CD4-positive, alpha-beta memory T cell (primary cell): ENCODE measurements around the gene SETD3. TPM values are rescaled to one million over a fixed set of nuclear protein-coding genes. Genes with fewer than 3 reads are reported as not detected.
A peak's percentile ranks its signal among the peaks of the same experiment; 100 is the strongest.

Source experiments
- CTCF ChIA-PET: fragments of 350-600 bp; sonication (Branson Sonifier 250); formaldehyde crosslinking; loops from one replicate; lab custom pipeline; 2021; ENCODE audit warnings: inconsistent platforms; ENCODE audit not compliant: partially characterized antibody; lab: Charles Lee
- POLR2A ChIA-PET: fragments of 350-600 bp; sonication (Branson Sonifier 250); formaldehyde crosslinking; loops from one replicate; lab custom pipeline; 2021; ENCODE audit not compliant: partially characterized antibody; lab: Charles Lee
- DNase-seq, 5 donors: peaks; one replicate each; pipeline versions ENCODE4 v3.0.0 to v3.0.0-alpha.2; 2020 to 2022; ENCODE audit warnings: mixed read lengths in 1 of 5
- H3K27ac ChIP-seq: one replicate; pipeline ENCODE4 v1.7.0; 2013; ENCODE audit warnings: low read depth, low read length
- H3K27me3 ChIP-seq: 2 replicates; pipeline ENCODE4 v1.7.0; 2013; ENCODE audit warnings: mild to moderate bottlenecking, low read length, moderate library complexity; ENCODE audit not compliant: insufficient read depth
- H3K36me3 ChIP-seq: 2 replicates; pipeline ENCODE4 v1.7.0; 2013; ENCODE audit warnings: mild to moderate bottlenecking, low read length, moderate library complexity; ENCODE audit not compliant: insufficient read depth
- H3K4me1 ChIP-seq: 2 replicates; pipeline ENCODE4 v1.7.0; 2013; ENCODE audit warnings: mild to moderate bottlenecking, low read length, moderate library complexity; ENCODE audit not compliant: insufficient read depth
- H3K4me3 ChIP-seq, 2 donors: one replicate each; pipeline ENCODE4 v1.7.0; 2013; ENCODE audit warnings: low read length in 2 of 2, mild to moderate bottlenecking in 1 of 2
- H3K9me3 ChIP-seq, 2 donors: one replicate each; pipeline ENCODE4 v1.7.0; 2013; ENCODE audit warnings: low read length in 2 of 2, control low read depth in 1 of 2; ENCODE audit not compliant: control insufficient read depth in 1 of 2
- H3K27ac Mint-ChIP-seq, 7 donors: one replicate each; pipeline ENCODE4 v1.8.0; 2020 to 2021; ENCODE audit warnings: mixed read lengths in 7 of 7, mild to moderate bottlenecking in 6 of 7, inconsistent platforms in 3 of 7, moderate library complexity in 3 of 7
- H3K27me3 Mint-ChIP-seq, 2 donors: one replicate each; pipeline ENCODE4 v1.8.0; 2020 to 2021; ENCODE audit warnings: mixed read lengths in 2 of 2
- H3K36me3 Mint-ChIP-seq, 2 donors: one replicate each; pipeline ENCODE4 v1.8.0; 2020 to 2021; ENCODE audit warnings: mixed read lengths in 2 of 2, inconsistent platforms in 1 of 2, mild to moderate bottlenecking in 1 of 2
- H3K4me1 Mint-ChIP-seq, 4 donors: one replicate each; pipeline ENCODE4 v1.8.0; 2020 to 2021; ENCODE audit warnings: mixed read lengths in 4 of 4, mild to moderate bottlenecking in 1 of 4
- H3K4me3 Mint-ChIP-seq, 8 donors: one replicate each; pipeline ENCODE4 v1.8.0; 2020 to 2021; ENCODE audit warnings: mixed read lengths in 8 of 8, mild to moderate bottlenecking in 7 of 8, moderate library complexity in 6 of 8, inconsistent platforms in 3 of 8
- H3K9me3 Mint-ChIP-seq, 8 donors: one replicate each; pipeline ENCODE4 v1.8.0; 2020 to 2021; ENCODE audit warnings: mixed read lengths in 8 of 8, mild to moderate bottlenecking in 5 of 8, inconsistent platforms in 3 of 8, moderate library complexity in 1 of 8
- intact Hi-C: fragments of 100-400 bp; cut with micrococcal nuclease; formaldehyde crosslinking; loops from one replicate; pipeline ENCODE4 v1.15.1; 2023
- polyA plus RNA-seq, 2 donors: library from polyadenylated mRNA; unstranded; fragments of 300-500 nt; fragmentation: Illumina TruSeq; gene quantifications; one replicate each; pipeline ENCODE4 v1.2.3, GENCODE V29; 2021
- total RNA-seq, 2 experiments: library from RNA; stranded (reverse); gene quantifications; one replicate each; pipeline ENCODE4 v1.2.3, GENCODE V29; 2021

The SETD3 gene
- total and polyA plus RNA-seq, 4 experiments from 2014 or later, result 37.4 to 66.9 (median 55.8) TPM

DNA sequence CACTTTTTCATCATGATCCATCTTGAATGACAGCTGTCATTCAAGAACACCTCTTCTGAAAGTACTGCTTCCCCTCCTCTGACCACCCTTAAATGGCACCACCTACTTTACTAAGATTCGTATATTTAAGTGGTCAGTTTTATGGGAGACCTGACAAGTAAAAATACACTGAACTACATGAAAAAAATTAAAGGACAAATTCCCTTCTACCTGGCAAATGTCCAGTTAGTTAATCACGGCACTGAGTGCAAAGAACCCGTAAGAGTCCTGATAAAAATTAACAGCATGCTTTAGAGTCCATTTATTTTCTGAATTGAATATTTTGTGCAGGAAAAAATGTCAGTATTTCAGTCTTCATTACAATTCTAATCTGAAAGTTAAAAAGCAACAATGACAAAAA, 48.7 kb downstream of the SETD3 start:
- Mint-ChIP-seq H3K4me1 (peaks cover 27 to 35% (median 33%) of the 10 kb centered on the region in 4 donors), H3K27ac (no peak overlapping the region), H3K4me3 (no peak overlapping the region), H3K36me3 (peaks cover 70 to 72% of the 10 kb centered on the region in 2 donors), H3K27me3 (no peaks in the 10 kb centered on the region), H3K9me3 (peaks cover 2 to 11% (median 6%) of the 10 kb centered on the region in 8 donors)
- Histone ChIP-seq H3K27ac (no peak overlapping the region), H3K9me3 (no peaks in the 10 kb centered on the region), H3K36me3 (peaks cover 12% of the 10 kb centered on the region), H3K4me3 (no peak overlapping the region), H3K4me1 (peaks cover 20% of the 10 kb centered on the region), H3K27me3 (no peaks in the 10 kb centered on the region)
- POLR2A ChIA-PET, result no interaction called here
- intact Hi-C loops, result no loop called here
- CTCF ChIA-PET, result interaction anchor here (0.8 kb wide), 1 partner anchor 16 kb away, joined by 3 read pairs; no protein-coding TSS in a partner anchor
- no peak for DNase-seq

DNA sequence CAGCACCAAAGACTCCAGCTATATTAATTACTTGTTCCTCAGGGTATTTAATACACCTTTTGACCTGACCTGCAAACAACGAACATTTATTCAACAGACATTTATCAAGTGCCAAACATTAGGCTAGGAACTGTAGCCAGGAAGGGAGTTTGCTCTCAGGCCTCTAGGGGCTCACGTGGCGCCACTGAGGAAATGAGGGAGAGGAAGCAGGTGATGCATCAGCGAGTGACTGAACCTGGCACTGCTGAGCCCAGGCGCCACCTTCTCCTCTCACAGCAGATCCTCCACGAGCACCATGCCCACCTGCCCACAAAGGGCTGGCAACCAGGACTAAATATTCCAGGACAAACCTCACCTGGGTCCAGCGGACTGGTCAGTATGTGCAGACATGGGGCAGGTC, 50.2 kb downstream of the SETD3 start:
- H3K4me1 Mint-ChIP-seq, result peaks cover 15 to 20% (median 19%) of the 10 kb centered on the region in 4 donors
- DNase-seq, result peak in 3 of 5 donors; percentile 13 to 27 (median 17)
- H3K27me3 Mint-ChIP-seq, result no peaks in the 10 kb centered on the region
- Histone ChIP-seq H3K4me1 (peaks cover 5% of the 10 kb centered on the region), H3K27me3 (no peaks in the 10 kb centered on the region), H3K9me3 (no peaks in the 10 kb centered on the region), H3K36me3 (peaks cover 12% of the 10 kb centered on the region), H3K27ac (no peak overlapping the region), H3K4me3 (no peak overlapping the region)
- POLR2A ChIA-PET, result no interaction called here
- H3K36me3 Mint-ChIP-seq, result peaks cover 66 to 68% of the 10 kb centered on the region in 2 donors
- intact Hi-C loops, result no loop called here
- H3K27ac Mint-ChIP-seq, result peak overlapping the region in 4 of 7 donors; percentile 2 to 72 (median 13)
- H3K4me3 Mint-ChIP-seq, result no peak overlapping the region
- peaks cover 2 to 11% (median 6%) of the 10 kb centered on the region in 8 donors for H3K9me3 Mint-ChIP-seq
- CTCF ChIA-PET, result interaction anchor here (0.7 kb wide), 1 partner anchor 10 kb away, joined by 5 read pairs; no protein-coding TSS in a partner anchor

DNA sequence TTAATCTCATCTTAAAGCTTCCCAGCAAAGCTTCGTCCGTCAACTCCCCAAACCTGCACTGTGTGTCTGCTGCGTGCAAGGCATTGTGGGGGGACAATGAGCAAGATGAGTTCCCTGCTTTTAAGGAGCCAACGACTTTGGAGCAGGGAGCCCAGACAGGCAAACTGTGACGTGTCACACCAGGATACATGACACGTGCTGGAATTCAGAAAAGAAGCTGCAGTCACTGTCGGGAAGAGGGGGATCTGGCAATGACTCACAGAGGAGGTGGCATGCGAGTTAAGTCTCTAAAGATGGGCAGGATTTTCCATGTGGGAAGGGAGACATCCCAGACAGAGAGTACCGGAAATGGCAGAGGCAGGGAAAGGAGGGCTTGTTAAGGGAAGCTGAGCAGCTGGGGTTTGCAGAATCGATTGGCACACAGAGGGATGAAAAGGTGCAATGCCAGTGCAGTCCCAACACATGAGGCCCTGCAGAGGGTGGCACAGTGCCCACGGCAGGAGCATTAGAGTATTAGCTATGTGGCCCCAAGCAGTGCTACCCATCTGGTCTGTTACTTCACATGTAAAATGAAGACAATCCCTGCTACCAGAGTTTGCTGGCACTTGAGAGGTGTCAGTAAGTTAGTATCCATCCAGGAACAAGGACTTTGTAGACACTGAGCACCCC, 52.9 kb downstream of the SETD3 start:
- no peaks in the 10 kb centered on the region for H3K27me3 ChIP-seq
- intact Hi-C loops, result no loop called here
- CTCF ChIA-PET, result interaction anchor here (1.2 to 3.9 kb wide), 2 partner anchors 10 to 12 kb away, joined by 4 to 18 read pairs; no protein-coding TSS in a partner anchor
- no peak overlapping the region for H3K4me3 ChIP-seq
- no peaks in the 10 kb centered on the region for H3K4me1 ChIP-seq
- no peak for DNase-seq
- no peaks in the 10 kb centered on the region for H3K9me3 ChIP-seq
- Mint-ChIP-seq H3K4me1 (peaks cover 14 to 23% (median 17%) of the 10 kb centered on the region in 4 donors), H3K27me3 (no peaks in the 10 kb centered on the region), H3K4me3 (no peak overlapping the region), H3K9me3 (peaks cover 2 to 11% (median 6%) of the 10 kb centered on the region in 8 donors), H3K36me3 (peaks cover 58 to 63% of the 10 kb centered on the region in 2 donors), H3K27ac (peak overlapping the region in 4 of 7 donors; percentile 4 to 58 (median 12))
- POLR2A ChIA-PET, result interaction anchor here (0.8 kb wide), 1 partner anchor 53 kb away, joined by 3 read pairs; the partner anchor contains the start of gene SETD3
- H3K36me3 ChIP-seq, result peaks cover 12% of the 10 kb centered on the region
- H3K27ac ChIP-seq, result no peak overlapping the region

DNA sequence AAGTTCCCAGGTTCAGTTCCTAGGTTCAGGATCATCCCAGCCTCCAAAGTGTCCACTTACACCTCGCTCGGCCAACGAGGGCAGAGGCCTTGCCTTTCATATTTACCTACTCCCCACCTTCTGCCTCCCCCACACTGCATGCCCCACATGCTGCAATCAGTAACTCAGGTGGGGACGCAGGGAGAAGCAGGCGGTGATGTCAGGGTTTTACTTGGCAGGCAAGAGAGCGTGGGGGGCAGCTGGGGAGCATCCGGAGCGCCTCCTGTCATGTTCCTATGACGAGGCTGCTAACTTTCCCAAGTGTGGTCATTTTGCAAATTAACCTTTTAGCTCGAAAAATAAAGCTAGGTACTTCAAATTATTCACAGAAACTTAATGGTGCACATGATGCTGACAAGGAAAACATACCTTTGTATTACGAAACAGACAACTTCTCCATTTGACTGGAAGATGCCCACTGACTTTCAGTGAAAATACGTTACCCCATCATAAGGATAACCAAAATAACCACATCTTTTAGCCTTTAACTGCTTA, 53.8 kb downstream of the SETD3 start:
- peaks cover 2 to 11% (median 6%) of the 10 kb centered on the region in 8 donors for H3K9me3 Mint-ChIP-seq
- Histone ChIP-seq H3K4me1 (no peaks in the 10 kb centered on the region), H3K4me3 (no peak overlapping the region), H3K27me3 (no peaks in the 10 kb centered on the region), H3K36me3 (peaks cover 12% of the 10 kb centered on the region), H3K9me3 (no peaks in the 10 kb centered on the region), H3K27ac (no peak overlapping the region)
- peaks cover 49 to 55% of the 10 kb centered on the region in 2 donors for H3K36me3 Mint-ChIP-seq
- H3K4me3 Mint-ChIP-seq, result no peak overlapping the region
- intact Hi-C loops, result no loop called here
- DNase-seq, result no peak
- peaks cover 14 to 23% (median 18%) of the 10 kb centered on the region in 4 donors for H3K4me1 Mint-ChIP-seq
- ChIA-PET POLR2A (no interaction called here), CTCF (interaction anchor here (1.2 to 3.9 kb wide), 2 partner anchors 9 to 11 kb away, joined by 4 to 18 read pairs; no protein-coding TSS in a partner anchor)
- no peaks in the 10 kb centered on the region for H3K27me3 Mint-ChIP-seq
- peak overlapping the region in 2 of 7 donors; percentile 19 to 29 for H3K27ac Mint-ChIP-seq

DNA sequence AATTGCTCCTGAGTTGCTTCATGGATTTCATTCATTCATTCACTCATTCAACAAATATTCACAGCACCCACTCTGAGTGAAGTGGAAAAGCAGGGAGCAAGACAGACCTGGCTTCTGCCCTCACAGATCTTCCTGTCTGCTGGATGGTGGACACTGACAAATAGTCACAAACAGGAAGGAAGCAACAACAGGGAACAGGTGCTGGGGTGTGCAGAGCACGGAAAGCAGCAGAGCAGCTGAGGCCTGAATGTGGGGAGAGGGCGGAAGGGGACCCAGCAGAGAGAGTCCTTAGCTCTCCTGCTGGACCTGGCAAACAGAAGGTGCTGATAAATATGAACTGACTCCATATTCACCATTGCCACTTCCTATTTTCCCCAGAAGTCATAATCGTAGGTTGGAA, 54.4 kb downstream of the SETD3 start:
- Histone ChIP-seq H3K27me3 (no peaks in the 10 kb centered on the region), H3K36me3 (peaks cover 12% of the 10 kb centered on the region), H3K4me1 (no peaks in the 10 kb centered on the region), H3K9me3 (no peaks in the 10 kb centered on the region), H3K4me3 (no peak overlapping the region), H3K27ac (no peak overlapping the region)
- Mint-ChIP-seq H3K4me3 (no peak overlapping the region), H3K4me1 (peaks cover 14 to 23% (median 18%) of the 10 kb centered on the region in 4 donors), H3K27me3 (no peaks in the 10 kb centered on the region), H3K27ac (peak overlapping the region in 2 of 7 donors; percentile 70 to 71), H3K9me3 (peaks cover 2 to 11% (median 6%) of the 10 kb centered on the region in 8 donors), H3K36me3 (peaks cover 45 to 52% of the 10 kb centered on the region in 2 donors)
- ChIA-PET POLR2A (no interaction called here), CTCF (interaction anchor here (3.9 kb wide), 1 partner anchor 11 kb away, joined by 18 read pairs; no protein-coding TSS in a partner anchor)
- intact Hi-C loops, result no loop called here
- DNase-seq, result no peak

DNA sequence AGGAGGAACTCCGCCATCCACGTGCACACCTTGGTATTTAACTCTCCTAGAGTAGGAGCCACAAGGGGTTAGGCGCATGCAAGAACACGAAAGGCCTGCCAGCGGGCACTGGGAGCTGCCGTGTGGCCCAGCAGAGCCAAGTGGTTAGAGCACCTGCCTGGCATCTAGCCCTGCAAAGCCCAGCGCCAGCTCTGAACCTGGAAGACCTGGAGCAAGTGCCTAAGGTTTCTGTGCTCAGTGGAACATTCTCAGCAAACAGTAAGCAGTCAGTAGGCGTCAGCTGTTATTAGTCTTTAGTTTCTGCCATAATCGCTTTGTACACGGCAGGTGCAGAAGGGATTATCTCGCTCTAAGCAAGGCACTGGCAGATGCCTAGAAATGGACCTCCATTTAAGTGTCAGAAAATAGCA, 55.4 kb downstream of the SETD3 start:
- Mint-ChIP-seq H3K36me3 (peaks cover 35 to 46% of the 10 kb centered on the region in 2 donors), H3K27ac (no peak overlapping the region), H3K4me3 (no peak overlapping the region), H3K4me1 (peaks cover 7 to 16% (median 10%) of the 10 kb centered on the region in 4 donors), H3K9me3 (peaks cover 2 to 11% (median 6%) of the 10 kb centered on the region in 8 donors), H3K27me3 (no peaks in the 10 kb centered on the region)
- intact Hi-C loops, result no loop called here
- no peaks in the 10 kb centered on the region for H3K9me3 ChIP-seq
- no peak overlapping the region for H3K27ac ChIP-seq
- POLR2A ChIA-PET, result no interaction called here
- H3K4me1 ChIP-seq, result no peaks in the 10 kb centered on the region
- CTCF ChIA-PET, result interaction anchor here (3.9 kb wide), 1 partner anchor 10 kb away, joined by 18 read pairs; no protein-coding TSS in a partner anchor
- no peak for DNase-seq
- peaks cover 12% of the 10 kb centered on the region for H3K36me3 ChIP-seq
- no peaks in the 10 kb centered on the region for H3K27me3 ChIP-seq
- no peak overlapping the region for H3K4me3 ChIP-seq
